ELF-1 (cell line): ENCODE data around the gene NADK.
"Not testable (repeated sequence)": the region's sequence is repeated elsewhere in the genome, so short reads cannot be mapped to it uniquely, and the experiment has no call there.

Experiments used
- DNase-seq: peaks from one replicate; pipeline ENCODE4 v3.0.0-alpha.2; 2016; ENCODE audit warnings: low read depth, low spot score

The NADK gene

DNA sequence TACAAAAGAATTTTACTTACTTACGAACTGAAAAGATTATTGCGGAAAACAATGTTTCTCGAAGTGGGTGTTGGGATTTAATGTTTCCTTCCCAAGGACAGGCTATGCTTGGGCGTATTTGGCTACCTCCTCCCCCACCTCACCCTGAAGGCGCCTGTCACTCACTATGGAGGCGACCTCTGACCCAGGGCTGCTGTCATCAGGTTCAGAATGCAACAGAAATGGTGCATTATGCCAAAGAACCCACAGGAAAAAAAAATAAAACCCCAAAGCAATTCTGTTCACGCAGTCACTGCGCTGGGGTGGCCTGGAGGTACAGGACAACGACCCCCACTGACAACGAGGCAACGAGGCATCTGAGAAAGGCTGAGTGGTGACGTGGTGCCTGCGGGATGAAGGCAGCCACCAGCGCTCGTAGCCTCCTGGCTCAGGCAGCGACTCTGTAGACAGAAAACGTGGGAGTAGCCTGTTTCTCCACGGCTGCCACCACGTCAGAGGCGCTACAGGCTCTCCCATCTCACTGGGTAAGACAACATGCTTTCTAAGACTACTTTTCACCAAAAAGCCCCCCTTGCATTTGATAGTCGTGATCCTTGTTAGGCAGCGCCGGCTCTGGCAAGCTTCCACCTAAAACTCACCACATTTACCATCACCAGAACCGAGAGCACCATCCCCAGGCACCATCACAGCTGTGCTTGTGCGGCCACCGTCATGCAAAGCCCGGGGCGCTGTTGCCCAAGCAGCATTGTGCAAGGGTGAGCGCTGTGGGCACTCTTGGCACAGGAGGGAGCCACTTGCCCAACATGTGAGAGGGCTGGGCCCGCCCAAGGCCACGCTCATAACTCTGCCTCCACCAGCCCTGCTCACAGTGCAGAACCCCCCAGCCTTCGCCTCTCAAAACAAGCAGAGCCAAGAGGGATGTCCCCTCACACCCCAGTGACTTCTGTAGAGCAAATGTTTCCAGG lies 14.3 kb downstream of the NADK start:
- DNase-seq, result peak; percentile 19

DNA sequence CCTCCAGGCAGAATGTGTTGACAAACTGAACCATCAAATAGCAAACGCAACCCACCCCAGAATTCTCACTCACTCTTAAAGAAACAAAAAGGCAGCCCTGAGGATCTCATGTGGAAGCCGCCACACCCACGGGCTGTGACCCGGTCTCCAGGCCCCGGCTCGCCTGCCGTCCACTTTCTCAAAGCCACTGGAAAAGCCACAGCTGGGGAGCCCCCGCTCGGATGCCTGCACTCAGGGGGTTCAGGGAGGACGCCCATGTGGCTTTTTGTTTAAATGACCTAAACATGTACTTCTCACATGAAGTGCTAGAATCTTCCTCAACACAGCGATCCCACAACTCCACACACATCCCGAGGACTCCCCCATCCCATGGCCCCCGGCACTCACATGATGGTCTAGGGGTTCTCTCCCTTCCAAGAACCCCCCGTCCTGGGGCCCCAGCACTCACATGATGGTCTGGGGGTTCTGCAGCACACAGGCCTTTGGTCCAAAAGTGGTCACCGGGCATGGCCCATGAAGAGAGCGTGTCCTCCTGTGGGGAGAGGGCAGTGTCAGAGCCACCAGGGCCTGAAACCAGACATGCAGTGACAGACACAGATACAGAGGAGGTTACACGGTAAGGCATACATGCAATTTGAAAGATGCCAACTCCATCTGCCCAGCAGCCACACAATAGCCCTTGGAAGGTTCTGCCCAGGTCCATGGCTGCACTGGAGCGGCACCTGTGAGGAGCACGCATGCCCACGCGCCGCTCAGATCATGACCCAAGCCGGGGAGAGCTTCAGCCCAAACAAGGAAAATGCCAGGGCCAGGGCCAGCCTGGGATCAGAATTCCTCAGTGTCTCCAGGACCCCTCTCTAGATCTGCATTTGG lies 16.5 kb downstream of the NADK start:
- no peak for DNase-seq

GRCh38 chr1:1760715-1761114 lies 17.6 kb downstream of the NADK start:
- DNase-seq, result no peak

GRCh38 chr1:1760345-1760650 lies 18.0 kb downstream of the NADK start:
- DNase-seq, result no peak

DNA sequence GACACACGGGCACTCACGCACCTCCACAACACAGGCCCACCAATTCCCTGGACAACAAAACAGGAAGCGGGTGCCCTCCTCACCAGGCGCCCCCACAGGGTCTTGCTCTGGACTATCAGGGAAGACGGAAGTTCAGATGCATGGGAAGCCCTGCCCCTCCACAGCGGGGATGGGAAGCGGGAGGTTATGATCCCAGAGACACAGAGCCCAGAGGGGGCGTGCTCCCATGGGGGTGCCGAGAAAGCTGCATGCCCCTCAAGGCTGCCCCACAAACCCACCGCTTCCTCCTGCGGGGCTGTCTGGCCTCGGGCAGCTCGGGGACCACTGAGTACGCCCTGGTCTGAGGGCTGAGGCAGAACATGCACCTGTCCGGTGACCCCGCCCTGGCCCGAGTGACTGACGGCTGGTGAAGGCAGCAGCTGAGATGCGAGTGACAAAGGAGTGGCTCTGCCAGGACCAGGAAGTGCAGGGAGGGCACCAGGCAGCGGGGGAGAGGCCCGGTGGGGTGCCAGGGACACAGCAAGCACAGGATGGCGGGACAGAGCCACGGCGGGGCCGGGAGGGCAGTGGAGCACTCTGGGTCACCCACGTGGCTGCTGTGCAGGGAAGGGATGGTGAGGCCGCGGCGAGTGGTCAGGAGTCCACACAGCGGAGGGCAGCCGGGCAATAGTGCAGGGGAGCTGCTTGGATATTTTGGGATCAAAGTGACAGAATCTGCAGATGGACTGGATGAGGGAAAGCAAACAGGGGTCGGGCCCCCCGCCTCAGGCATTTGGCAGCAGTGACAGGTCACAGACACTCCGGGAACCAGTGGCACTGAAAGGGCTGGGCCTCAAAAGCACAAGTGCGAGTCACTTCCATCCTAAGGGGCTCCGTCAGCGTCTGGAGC lies 18.6 kb downstream of the NADK start:
- DNase-seq, result no peak

- peak; percentile 46 for DNase-seq
Observed at GRCh38 chr1:1758692-1759455, 19.4 kb downstream of the NADK start.

DNA sequence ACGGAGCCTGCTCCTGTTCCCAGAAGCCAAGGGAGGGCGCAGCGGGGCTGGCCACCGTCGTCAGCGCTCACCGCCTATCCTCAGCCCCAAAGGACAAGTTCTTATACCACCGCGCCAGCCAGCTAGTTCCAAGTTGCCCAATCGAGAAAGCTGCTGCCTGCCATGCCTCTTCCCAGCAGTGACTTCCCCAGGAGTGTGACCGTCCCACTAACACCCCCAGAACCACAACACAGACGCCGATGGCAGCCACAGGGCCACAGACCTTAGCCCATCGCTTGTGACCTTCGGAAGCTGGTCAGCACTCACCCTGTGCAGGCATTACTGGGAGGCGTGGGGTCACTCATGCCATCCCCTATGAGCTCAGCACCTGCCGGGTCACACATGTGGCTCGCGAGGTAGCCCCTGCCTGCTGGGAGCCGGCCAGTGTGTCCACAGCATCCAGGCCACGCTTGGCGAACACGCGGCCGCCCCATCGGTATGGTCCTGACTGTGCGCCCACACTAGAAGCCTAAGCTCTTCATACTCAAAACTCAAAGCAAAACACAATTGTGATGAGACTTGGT lies 20.1 kb downstream of the NADK start:
- DNase-seq, result no peak

DNA sequence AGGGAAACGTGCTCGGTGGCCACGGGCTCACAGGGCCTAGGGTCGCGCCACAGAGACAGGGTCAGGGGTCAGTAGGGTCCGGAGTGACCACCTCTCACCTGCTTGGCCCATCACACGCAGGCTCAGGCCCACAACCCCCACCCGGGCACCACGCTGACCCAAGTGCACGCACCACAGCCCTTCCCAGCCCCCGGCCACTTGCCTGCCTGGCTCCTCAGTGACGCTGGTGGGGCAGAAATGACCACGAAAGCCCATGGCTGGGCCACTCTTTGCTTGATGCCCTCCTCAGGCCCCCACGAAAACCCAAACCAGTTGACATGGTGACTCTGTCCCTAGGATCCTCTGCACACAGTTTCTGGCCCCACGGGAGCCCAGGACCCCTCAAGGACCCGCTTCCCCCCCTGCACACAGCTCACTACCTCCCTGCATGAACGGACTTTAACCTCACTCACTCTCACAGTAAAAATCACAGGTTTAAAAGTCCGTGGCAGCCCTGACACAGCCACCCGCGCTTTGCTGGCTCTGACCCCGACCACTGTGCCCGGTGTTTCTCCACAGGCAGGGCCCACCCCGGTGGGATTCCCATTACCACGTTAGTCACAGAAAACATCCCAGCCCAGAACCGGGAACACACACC lies 20.7 kb downstream of the NADK start:
- no peak for DNase-seq

DNA sequence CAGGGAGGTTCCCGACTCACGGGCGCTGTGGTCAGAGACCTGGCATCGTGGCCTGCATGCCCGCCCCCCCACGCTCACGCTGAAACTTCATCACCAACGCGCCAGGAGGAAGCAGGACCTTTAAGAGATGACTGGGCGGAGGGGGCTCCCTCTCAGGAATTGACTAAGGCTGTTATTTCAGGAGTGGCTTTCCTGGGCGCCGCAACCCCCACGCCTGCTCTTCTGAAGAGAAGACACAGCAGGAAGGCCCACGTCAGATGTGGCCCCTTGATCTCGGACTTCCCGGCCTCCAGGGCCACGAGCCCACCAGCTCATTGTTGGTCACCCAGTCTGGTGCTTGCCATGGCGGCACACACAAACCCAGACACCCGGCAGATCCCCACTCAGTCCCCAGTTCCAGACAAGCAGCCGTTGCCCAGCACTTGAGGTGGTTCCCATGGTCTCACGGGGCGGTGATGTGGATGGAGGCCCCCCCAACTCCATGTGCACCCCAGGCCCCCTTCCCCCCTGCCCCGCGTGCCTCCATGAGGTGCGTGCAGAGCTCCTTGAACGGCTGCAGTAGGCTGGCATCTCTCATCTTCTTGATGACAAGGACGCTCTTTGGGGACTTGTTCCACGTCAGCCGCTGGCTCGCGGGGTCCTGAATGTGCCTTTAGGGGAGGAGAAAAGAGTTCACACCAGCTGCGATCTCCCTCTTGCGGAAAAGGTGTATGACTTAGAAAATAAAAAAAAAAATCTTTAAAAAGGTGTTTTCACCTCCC lies 21.4 kb downstream of the NADK start:
- no peak for DNase-seq

- DNase-seq, result no peak
Observed at GRCh38 chr1:1755852-1756251, 22.4 kb downstream of the NADK start.

DNA sequence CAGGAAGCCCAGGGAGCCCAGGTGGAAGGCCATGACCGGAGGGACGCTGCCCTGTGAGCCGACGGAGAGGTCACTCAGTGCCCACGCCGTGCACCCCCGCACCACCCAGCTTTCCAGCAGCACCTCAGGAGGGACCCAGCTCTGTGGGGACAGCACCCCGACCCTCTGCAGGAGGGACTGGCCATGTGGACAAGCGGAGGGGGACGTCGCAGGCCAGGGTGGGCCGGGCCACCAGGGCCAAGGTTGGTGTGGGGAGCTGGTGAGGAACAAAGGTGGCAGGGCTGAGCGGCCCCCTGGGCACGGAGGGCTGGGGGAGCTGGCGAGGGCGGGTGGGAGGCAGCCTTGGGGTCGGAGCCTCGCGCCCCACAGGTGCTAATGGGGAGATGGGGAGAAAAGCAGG lies 22.8 kb downstream of the NADK start:
- no peak for DNase-seq

DNA sequence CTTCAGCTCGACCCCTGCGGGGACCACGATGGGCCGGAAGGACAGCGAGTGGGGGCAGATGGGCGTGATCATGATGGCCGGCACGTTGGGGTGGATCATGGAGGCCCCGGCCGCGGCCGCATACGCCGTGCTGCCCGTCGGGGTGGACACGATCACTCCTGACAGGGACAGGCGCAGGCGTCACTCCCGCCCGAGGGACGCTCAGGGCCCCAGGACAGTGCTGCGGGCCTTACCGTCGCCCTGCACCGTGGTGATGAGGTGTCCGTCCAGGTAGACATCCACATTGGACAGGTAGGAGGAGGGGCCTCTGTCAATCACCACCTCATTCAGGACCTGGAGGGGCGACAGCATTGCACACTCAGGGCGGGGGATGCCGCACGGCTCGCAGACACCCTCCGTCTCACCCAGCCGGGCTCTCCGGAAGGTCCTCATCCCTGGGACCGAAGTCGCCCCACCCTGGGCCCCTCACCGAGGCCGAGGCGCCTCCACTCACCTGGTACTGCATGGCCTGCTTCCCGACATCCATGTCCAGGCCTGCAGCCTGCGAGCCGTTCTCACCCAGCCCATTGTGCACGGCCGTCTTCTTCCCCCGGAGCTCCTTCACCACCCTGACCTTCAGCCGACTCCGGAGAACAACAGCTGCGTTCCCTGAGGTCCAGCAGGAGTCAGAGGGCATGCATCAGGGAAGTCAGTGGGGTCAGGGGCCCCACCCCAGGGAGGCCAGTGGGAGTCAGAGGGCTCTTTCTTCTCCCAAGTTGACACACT lies 24.0 kb downstream of the NADK start:
- no peak for DNase-seq

- no peak for DNase-seq
Observed at GRCh38 chr1:1753607-1754005, 24.7 kb downstream of the NADK start.

- peak; percentile 43 for DNase-seq
Observed at GRCh38 chr1:1752636-1753606, 25.3 kb downstream of the NADK start.

DNA sequence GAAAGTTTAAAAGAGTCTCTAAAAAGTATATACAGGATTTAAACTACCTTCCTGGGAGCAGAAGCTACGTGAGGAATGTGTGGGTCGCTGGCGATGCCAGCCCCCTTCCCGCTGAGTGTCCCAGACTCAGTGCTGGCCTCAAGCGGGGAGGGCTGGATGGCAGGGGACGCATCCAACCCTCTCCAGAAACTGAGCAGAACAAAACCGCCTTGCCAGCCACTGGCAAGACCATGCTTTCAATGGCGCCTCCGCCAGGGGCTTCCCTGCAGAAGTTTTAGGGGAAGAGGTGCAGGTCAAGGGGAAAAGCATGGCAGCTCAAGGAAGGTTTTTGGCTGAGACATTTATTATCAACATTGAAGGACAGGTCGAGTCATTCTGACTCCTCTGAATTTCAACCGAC lies 26.1 kb downstream of the NADK start:
- DNase-seq, result peak; percentile 35

DNA sequence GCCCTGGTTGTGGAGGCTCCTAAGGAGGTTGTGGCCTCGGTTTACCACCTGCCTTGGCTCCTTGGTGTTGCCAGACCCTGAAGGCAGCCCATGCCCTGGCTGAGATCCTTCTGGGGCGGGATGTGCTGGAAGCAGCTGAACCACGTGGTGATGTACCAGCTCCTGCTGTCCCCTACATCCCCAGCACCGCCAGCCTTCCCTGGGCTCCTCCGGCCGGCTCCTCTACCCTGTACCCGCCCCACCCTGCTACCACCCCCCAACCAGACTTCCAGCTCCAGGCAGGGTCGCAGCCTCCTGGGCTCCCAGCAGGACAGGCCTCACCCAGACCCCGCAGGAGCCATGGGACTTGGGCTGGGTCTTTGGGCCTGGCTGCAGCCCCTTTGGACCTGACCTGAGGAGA lies 28.3 kb downstream of the NADK start:
- not testable (repeated sequence) for DNase-seq

DNA sequence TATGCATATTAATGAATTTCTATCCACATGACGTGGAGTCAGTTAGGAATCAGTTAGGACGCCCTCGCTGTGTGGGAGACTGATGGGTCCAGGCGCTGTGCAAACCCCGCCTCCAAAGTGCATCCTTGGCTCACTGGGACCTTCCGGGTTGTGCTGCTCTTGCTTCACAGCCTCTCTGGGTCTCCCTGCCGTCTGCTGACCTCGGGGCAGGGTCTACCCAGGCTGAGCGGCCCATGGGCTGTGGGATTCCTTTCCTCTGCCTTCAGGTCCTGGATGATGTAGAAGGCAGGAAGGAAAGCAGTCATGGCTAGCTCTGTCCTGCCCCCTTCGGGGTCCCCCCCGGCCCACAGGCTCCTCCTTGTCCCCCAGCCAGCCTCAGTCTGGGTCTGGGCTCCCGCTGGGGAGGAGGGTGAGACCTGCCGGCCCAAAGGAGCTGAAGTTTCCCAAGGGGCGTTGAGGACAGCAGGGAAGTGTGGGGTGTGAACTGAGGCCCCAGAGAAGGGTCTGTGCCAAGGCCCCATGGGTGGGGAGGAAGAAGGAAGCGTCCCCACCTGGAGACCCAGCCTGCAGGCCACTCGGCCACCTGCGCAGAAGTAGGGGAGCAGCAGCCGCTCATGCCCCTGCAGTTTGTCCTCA lies 29.5 kb downstream of the NADK start:
- DNase-seq, result peak; percentile 47
